ENCODE data around the gene ASB4. TPM values are rescaled to one million over a fixed set of nuclear protein-coding genes. Genes with fewer than 3 reads are reported as not detected.

The ASB4 gene
- total RNA-seq, 1 experiment from 2014 or later, result not detected

GRCh38 chr7:95517870-95518269 lies 32.1 kb downstream of the ASB4 start:
- H3K9ac ChIP-seq (ENCODE audit: low read length), result no peak overlapping the region
- no peak overlapping the region for H2AFZ ChIP-seq (ENCODE audit: low read length)
- CTCF ChIA-PET, result no interaction called here
- H3K9me2 ChIP-seq (replicated peaks; ENCODE audit: low read length), result no peaks in the 10 kb centered on the region
- intact Hi-C loops (cut with micrococcal nuclease), result loop anchor here (10.0 kb wide), 1 partner anchor 347 kb away; no protein-coding TSS in a partner anchor
- no peaks in the 10 kb centered on the region for H3K79me2 ChIP-seq (ENCODE audit: low read length)
- no peaks in the 10 kb centered on the region for H3K36me3 ChIP-seq (ENCODE audit: low read depth, low read length)
- ATAC-seq (no peak), DNase-seq (no peak)
- H3K27ac ChIP-seq (ENCODE audit: low read length), result no peak overlapping the region
- peaks cover 5% of the 10 kb centered on the region; the same call in 1 of the 2 replicates for H3K27me3 ChIP-seq (ENCODE audit: low read length)
- no peak overlapping the region for H3K4me3 ChIP-seq (ENCODE audit: low read length)
- H3F3A ChIP-seq (ENCODE audit: low read length, unreplicated experiment), result no peaks in the 10 kb centered on the region
- BruUV-seq (replicated peaks), result no TSS peak
- TF ChIP-seq EZH2 (IDR thresholded peaks at IDR 0.05; ENCODE audit: low read length, unreplicated experiment), result no peak
- TF ChIP-seq CTCF (conservative IDR thresholded peaks at IDR 0.05; ENCODE audit: low read depth, low read length), result no peak
- no peak for TF ChIP-seq EZH2phosphoT487 (IDR thresholded peaks at IDR 0.05; ENCODE audit: borderline replicate concordance, low read length)
- H4K20me1 ChIP-seq (ENCODE audit: low read length), result no peaks in the 10 kb centered on the region
- no peaks in the 10 kb centered on the region for H3K4me1 ChIP-seq (ENCODE audit: insufficient read depth, low read length)
- POLR2A ChIA-PET (ENCODE audit: unreplicated experiment), result no interaction called here
- H3K4me2 ChIP-seq (ENCODE audit: low read length), result no peak overlapping the region
- no peaks in the 10 kb centered on the region for H3K9me3 ChIP-seq (ENCODE audit: low read length)

GRCh38 chr7:95520136-95520535 lies 34.4 kb downstream of the ASB4 start:
- Histone ChIP-seq H3K36me3 (ENCODE audit: low read depth, low read length) (no peaks in the 10 kb centered on the region), H4K20me1 (ENCODE audit: low read length) (no peaks in the 10 kb centered on the region), H3K4me2 (ENCODE audit: low read length) (no peak overlapping the region), H3K27ac (ENCODE audit: low read length) (no peak overlapping the region), H3F3A (ENCODE audit: low read length, unreplicated experiment) (no peaks in the 10 kb centered on the region), H3K27me3 (ENCODE audit: low read length) (peaks cover 14% of the 10 kb centered on the region), H3K4me1 (ENCODE audit: insufficient read depth, low read length) (no peaks in the 10 kb centered on the region), H3K9me3 (ENCODE audit: low read length) (no peaks in the 10 kb centered on the region), H3K79me2 (ENCODE audit: low read length) (no peaks in the 10 kb centered on the region), H3K9ac (ENCODE audit: low read length) (no peak overlapping the region), H3K4me3 (ENCODE audit: low read length) (no peak overlapping the region), H2AFZ (ENCODE audit: low read length) (no peak overlapping the region), H3K9me2 (replicated peaks; ENCODE audit: low read length) (no peaks in the 10 kb centered on the region)
- CTCF ChIA-PET, result interaction anchor here (0.6 to 0.9 kb wide), 2 partner anchors 168 to 170 kb away, joined by 3 read pairs; no protein-coding TSS in a partner anchor
- DNase-seq (no peak), ATAC-seq (no peak)
- intact Hi-C loops (cut with micrococcal nuclease), result no loop called here
- TF ChIP-seq EZH2phosphoT487 (IDR thresholded peaks at IDR 0.05; ENCODE audit: borderline replicate concordance, low read length) (no peak), EZH2 (IDR thresholded peaks at IDR 0.05; ENCODE audit: low read length, unreplicated experiment) (no peak), CTCF (conservative IDR thresholded peaks at IDR 0.05; ENCODE audit: low read depth, low read length) (no peak)
- no TSS peak for BruUV-seq (replicated peaks)
- POLR2A ChIA-PET (ENCODE audit: unreplicated experiment), result no interaction called here

GRCh38 chr7:95525503-95525902 lies 39.8 kb downstream of the ASB4 start:
- no peak overlapping the region for H3K4me3 ChIP-seq (ENCODE audit: low read length)
- POLR2A ChIA-PET (ENCODE audit: unreplicated experiment), result no interaction called here
- no peaks in the 10 kb centered on the region for H4K20me1 ChIP-seq (ENCODE audit: low read length)
- H3K4me1 ChIP-seq (ENCODE audit: insufficient read depth, low read length), result 0 out of 2 replicates have a peak, but pooled peaks cover 4% of the 10 kb centered on the region
- CTCF ChIA-PET, result interaction anchor here (1.9 kb wide), 1 partner anchor 161 kb away, joined by 21 read pairs; no protein-coding TSS in a partner anchor
- no peaks in the 10 kb centered on the region for H3K79me2 ChIP-seq (ENCODE audit: low read length)
- H3K36me3 ChIP-seq (ENCODE audit: low read depth, low read length), result no peaks in the 10 kb centered on the region
- no peak overlapping the region for H3K27ac ChIP-seq (ENCODE audit: low read length)
- intact Hi-C loops (cut with micrococcal nuclease), result no loop called here
- no TSS peak for BruUV-seq (replicated peaks)
- no peaks in the 10 kb centered on the region for H3K9me3 ChIP-seq (ENCODE audit: low read length)
- H3K27me3 ChIP-seq (ENCODE audit: low read length), result peaks cover 14% of the 10 kb centered on the region
- no peaks in the 10 kb centered on the region for H3K9me2 ChIP-seq (replicated peaks; ENCODE audit: low read length)
- no peak for TF ChIP-seq CTCF (conservative IDR thresholded peaks at IDR 0.05; ENCODE audit: low read depth, low read length)
- no peak for TF ChIP-seq EZH2 (IDR thresholded peaks at IDR 0.05; ENCODE audit: low read length, unreplicated experiment)
- TF ChIP-seq EZH2phosphoT487 (IDR thresholded peaks at IDR 0.05; ENCODE audit: borderline replicate concordance, low read length), result no peak
- no peaks in the 10 kb centered on the region for H3F3A ChIP-seq (ENCODE audit: low read length, unreplicated experiment)
- no peak overlapping the region for H3K9ac ChIP-seq (ENCODE audit: low read length)
- ATAC-seq (no peak), DNase-seq (no peak)
- H3K4me2 ChIP-seq (ENCODE audit: low read length), result no peak overlapping the region
- H2AFZ ChIP-seq (ENCODE audit: low read length), result no peak overlapping the region

All from PC-3 (cell line).